Activated naive CD8-positive, alpha-beta T cell treated with anti-CD3 and anti-CD28 coated beads for 36 hours (primary cell): ENCODE measurements around the gene ALAS1. TPM values are rescaled to one million over a fixed set of nuclear protein-coding genes. Genes with fewer than 3 reads are reported as not detected.

Experiments used
- DNase-seq: peaks from one replicate; pipeline ENCODE4 v3.0.0; 2021
- H3K27ac Mint-ChIP-seq: one replicate; pipeline ENCODE4 v1.8.0; 2022; ENCODE audit warnings: mild to moderate bottlenecking, moderate library complexity, mixed read lengths
- H3K27me3 Mint-ChIP-seq: one replicate; pipeline ENCODE4 v1.8.0; 2022; ENCODE audit warnings: mild to moderate bottlenecking, mixed read lengths
- H3K36me3 Mint-ChIP-seq: one replicate; pipeline ENCODE4 v1.8.0; 2021; ENCODE audit warnings: mild to moderate bottlenecking, mixed read lengths
- H3K4me1 Mint-ChIP-seq: one replicate; pipeline ENCODE4 v1.8.0; 2021; ENCODE audit warnings: mixed read lengths
- H3K4me3 Mint-ChIP-seq: one replicate; pipeline ENCODE4 v1.8.0; 2022; ENCODE audit warnings: mild to moderate bottlenecking, moderate library complexity, mixed read lengths
- H3K9me3 Mint-ChIP-seq: one replicate; pipeline ENCODE4 v1.8.0; 2022; ENCODE audit warnings: mixed read lengths
- total RNA-seq, 2 experiments: library from RNA; stranded (reverse); gene quantifications; one replicate each; pipeline ENCODE4 v1.2.3, GENCODE V29; 2021

Gene ALAS1
- total RNA-seq, 2 experiments from 2014 or later = 59.4 to 63.0 TPM

DNA sequence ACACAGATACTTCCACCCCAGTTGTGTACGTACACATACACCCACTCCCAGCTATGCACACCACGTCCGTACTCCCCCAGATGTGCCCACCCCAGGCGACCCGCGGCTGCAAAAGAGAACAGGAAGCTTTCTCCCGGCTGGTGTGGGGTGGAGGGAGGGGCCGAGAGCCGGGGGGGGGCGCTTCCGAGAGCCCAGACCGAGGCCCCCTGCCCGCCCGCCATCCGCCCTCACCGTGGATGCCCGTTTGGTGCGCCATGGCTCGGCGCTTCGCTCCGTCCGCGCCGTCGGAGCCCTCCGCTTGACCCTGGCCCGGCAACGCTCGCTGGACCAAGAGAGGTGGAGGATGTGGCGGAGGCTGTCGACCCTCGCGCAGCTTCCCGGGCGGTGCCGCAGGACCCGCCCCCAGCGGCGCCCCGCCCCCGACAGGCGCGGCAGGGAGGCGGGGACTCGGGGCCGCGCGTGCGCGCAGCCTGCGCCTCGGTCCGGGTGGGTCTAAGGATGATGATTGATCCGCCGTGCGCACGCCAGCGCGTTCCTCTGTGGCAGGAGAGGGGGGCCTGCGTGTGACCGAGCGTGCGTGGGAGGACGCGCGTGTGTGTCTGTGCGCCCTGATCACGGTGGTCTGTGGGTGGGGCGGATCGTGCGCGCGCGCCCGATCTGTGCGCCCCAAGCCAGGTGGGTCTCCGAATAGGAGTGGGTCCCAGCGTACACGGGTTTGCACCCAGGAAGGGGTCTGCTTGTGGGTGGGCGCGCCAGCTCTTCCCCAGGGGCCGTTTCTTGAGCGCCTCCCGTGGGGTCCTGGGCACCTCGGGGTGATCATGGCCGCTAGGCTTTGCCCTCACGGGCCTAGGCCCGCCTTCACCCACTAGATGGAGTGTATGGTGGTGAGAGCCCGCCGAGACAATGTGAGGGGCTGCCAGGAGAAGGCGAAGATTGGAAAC is 41.1 kb downstream of the ALAS1 start, which contains the start of gene TWF2:
TWF2 (minus strand) TSS at position 398 of the 941 bp plus-strand sequence; CDS start at position 256, 142 bp downstream.
- Mint-ChIP-seq H3K9me3 (peaks cover 3% of the 10 kb centered on the region), H3K27me3 (no peaks in the 10 kb centered on the region), H3K27ac (peak within 1 kb of the TSS; percentile 99), H3K36me3 (peaks cover 38% of the 10 kb centered on the region), H3K4me1 (peaks cover 68% of the 10 kb centered on the region), H3K4me3 (peak within 1 kb of the TSS; percentile 98)
- peak; percentile 95 for DNase-seq

- peak; percentile 78 for DNase-seq
- Mint-ChIP-seq H3K27me3 (no peaks in the 10 kb centered on the region), H3K9me3 (peaks cover 3% of the 10 kb centered on the region), H3K4me1 (peaks cover 71% of the 10 kb centered on the region), H3K4me3 (peak overlapping the region; percentile 98), H3K36me3 (peaks cover 48% of the 10 kb centered on the region), H3K27ac (peak overlapping the region; percentile 99)
Observed at GRCh38 chr3:52240059-52240885, 42.3 kb downstream of the ALAS1 start.

GRCh38 chr3:52240886-52241370 is 43.0 kb downstream of the ALAS1 start:
- H3K4me3 Mint-ChIP-seq = peak overlapping the region; percentile 98
- H3K9me3 Mint-ChIP-seq = peaks cover 3% of the 10 kb centered on the region
- H3K27ac Mint-ChIP-seq = peak overlapping the region; percentile 99
- H3K36me3 Mint-ChIP-seq = peaks cover 48% of the 10 kb centered on the region
- peaks cover 65% of the 10 kb centered on the region for H3K4me1 Mint-ChIP-seq
- no peak for DNase-seq
- H3K27me3 Mint-ChIP-seq = no peaks in the 10 kb centered on the region

- H3K27ac Mint-ChIP-seq = peak overlapping the region; percentile 80
Observed at GRCh38 chr3:52242039-52242438, 44.1 kb downstream of the ALAS1 start.

GRCh38 chr3:52243791-52244628 is 46.0 kb downstream of the ALAS1 start:
- peak; percentile 70 for DNase-seq
- Mint-ChIP-seq H3K27ac (peak overlapping the region; percentile 94), H3K9me3 (peaks cover 3% of the 10 kb centered on the region), H3K4me1 (peaks cover 69% of the 10 kb centered on the region), H3K4me3 (peak overlapping the region; percentile 83), H3K36me3 (peaks cover 72% of the 10 kb centered on the region), H3K27me3 (no peaks in the 10 kb centered on the region)

More at GRCh38 chr3:52242039-52242438, 44.1 kb downstream of the ALAS1 start:
- Mint-ChIP-seq H3K9me3 (peaks cover 3% of the 10 kb centered on the region), H3K27me3 (no peaks in the 10 kb centered on the region), H3K4me3 (peak overlapping the region; percentile 35), H3K4me1 (peaks cover 59% of the 10 kb centered on the region), H3K36me3 (peaks cover 52% of the 10 kb centered on the region)
- DNase-seq = no peak

- Mint-ChIP-seq H3K4me3 (peak within 1 kb of the TSS; percentile 93), H3K27ac (peak within 1 kb of the TSS; percentile 94), H3K4me1 (peaks cover 75% of the 10 kb centered on the region), H3K27me3 (no peaks in the 10 kb centered on the region), H3K9me3 (peaks cover 3% of the 10 kb centered on the region), H3K36me3 (peaks cover 72% of the 10 kb centered on the region)
- peak; percentile 75 for DNase-seq
Observed at GRCh38 chr3:52245322-52246263, 47.6 kb downstream of the ALAS1 start, which contains the start of gene PPM1M. TSS of gene PPM1M (plus strand) at chr3:52245759. CDS start at chr3:52245825, 66 bp downstream.

DNA sequence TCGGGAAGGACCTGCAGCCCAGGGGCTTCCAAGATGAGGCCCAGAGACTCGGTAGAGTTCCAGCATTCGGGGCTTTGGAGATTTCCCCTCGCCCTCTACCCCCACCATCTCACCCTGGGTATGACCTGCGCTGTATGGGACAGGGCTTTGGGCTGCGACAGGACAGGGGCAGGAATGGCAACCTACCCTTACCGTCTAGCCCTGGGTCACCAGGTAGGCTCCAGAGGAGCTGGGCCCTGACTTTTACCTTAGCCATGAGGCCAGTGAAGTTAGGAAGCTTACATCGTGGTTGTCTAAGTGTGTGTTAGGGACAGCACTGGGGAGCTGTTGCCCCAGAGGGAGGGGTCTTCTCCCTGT is 48.3 kb downstream of the ALAS1 start:
- Mint-ChIP-seq H3K9me3 (peaks cover 3% of the 10 kb centered on the region), H3K4me3 (peak overlapping the region; percentile 93), H3K36me3 (peaks cover 70% of the 10 kb centered on the region), H3K27ac (peak overlapping the region; percentile 93), H3K27me3 (no peaks in the 10 kb centered on the region), H3K4me1 (peaks cover 72% of the 10 kb centered on the region)
- no peak for DNase-seq

- H3K4me3 Mint-ChIP-seq = peak overlapping the region; percentile 93
- H3K4me1 Mint-ChIP-seq = peaks cover 71% of the 10 kb centered on the region
- H3K27me3 Mint-ChIP-seq = no peaks in the 10 kb centered on the region
- peaks cover 70% of the 10 kb centered on the region for H3K36me3 Mint-ChIP-seq
- peak overlapping the region; percentile 93 for H3K27ac Mint-ChIP-seq
- H3K9me3 Mint-ChIP-seq = peaks cover 3% of the 10 kb centered on the region
- DNase-seq = no peak
Observed at GRCh38 chr3:52246728-52247408, 48.9 kb downstream of the ALAS1 start.

DNA sequence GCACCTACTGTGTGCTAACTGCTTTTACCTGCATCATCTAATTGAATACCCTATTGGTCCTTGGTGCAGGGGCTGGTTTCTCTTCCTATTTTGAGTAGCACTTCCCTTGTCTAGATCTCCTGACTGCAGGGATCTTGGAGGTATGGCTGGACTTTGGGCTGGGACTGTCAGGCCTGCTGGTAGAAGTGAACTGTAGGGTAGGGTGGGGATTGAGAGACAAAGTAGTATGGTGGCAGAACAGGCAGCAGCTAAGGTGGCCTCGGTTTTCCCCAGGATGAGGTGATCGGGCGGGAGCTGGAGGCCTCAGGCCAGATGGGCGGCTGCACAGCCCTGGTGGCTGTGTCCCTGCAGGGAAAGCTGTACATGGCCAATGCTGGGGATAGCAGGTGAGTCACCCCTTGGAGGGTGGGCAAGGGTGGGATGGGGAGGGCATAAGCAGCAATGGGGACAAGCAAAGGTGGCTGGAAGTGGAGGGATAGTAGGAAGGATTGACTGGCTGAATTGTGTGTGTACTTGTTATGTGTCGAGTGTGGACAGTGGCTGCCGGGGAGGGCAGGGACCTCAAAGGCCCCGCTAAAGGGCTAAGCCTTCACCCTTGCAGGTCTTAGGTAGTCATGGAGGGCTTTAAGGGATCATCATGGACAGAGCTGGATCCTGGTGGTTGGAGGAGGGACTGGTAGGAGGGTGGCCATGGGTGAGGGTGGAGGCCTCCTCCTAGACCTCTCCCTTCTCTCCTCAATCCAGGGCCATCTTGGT is 49.6 kb downstream of the ALAS1 start:
- DNase-seq = no peak

GRCh38 chr3:52248165-52248541 is 50.2 kb downstream of the ALAS1 start:
- no peak for DNase-seq
- peaks cover 78% of the 10 kb centered on the region for H3K36me3 Mint-ChIP-seq
- no peaks in the 10 kb centered on the region for H3K27me3 Mint-ChIP-seq

More for the DNA sequence above, 49.6 kb downstream of the ALAS1 start:
- peaks cover 73% of the 10 kb centered on the region for H3K36me3 Mint-ChIP-seq
- peaks cover 3% of the 10 kb centered on the region for H3K9me3 Mint-ChIP-seq
- no peaks in the 10 kb centered on the region for H3K27me3 Mint-ChIP-seq
- peak overlapping the region; percentile 93 for H3K27ac Mint-ChIP-seq
- H3K4me3 Mint-ChIP-seq = peak overlapping the region; percentile 93
- peaks cover 73% of the 10 kb centered on the region for H3K4me1 Mint-ChIP-seq

GRCh38 chr3:52248816-52249547 is 51.0 kb downstream of the ALAS1 start:
- peak overlapping the region; percentile 22 for H3K4me3 Mint-ChIP-seq
- no peak for DNase-seq
- no peaks in the 10 kb centered on the region for H3K27me3 Mint-ChIP-seq
- no peaks in the 10 kb centered on the region for H3K9me3 Mint-ChIP-seq
- H3K27ac Mint-ChIP-seq = peak overlapping the region; percentile 93
- H3K36me3 Mint-ChIP-seq = peaks cover 77% of the 10 kb centered on the region
- peaks cover 75% of the 10 kb centered on the region for H3K4me1 Mint-ChIP-seq

More at GRCh38 chr3:52248165-52248541, 50.2 kb downstream of the ALAS1 start:
- Mint-ChIP-seq H3K27ac (peak overlapping the region; percentile 93), H3K4me3 (peak overlapping the region; percentile 93), H3K9me3 (peaks cover 3% of the 10 kb centered on the region), H3K4me1 (peaks cover 75% of the 10 kb centered on the region)

- no peak for DNase-seq
Observed at GRCh38 chr3:52249683-52250082, 51.7 kb downstream of the ALAS1 start.

More at GRCh38 chr3:52249683-52250082, 51.7 kb downstream of the ALAS1 start:
- H3K9me3 Mint-ChIP-seq = no peaks in the 10 kb centered on the region
- H3K4me1 Mint-ChIP-seq = peaks cover 75% of the 10 kb centered on the region
- peaks cover 71% of the 10 kb centered on the region for H3K36me3 Mint-ChIP-seq
- H3K4me3 Mint-ChIP-seq = no peak overlapping the region
- H3K27ac Mint-ChIP-seq = peak overlapping the region; percentile 93
- H3K27me3 Mint-ChIP-seq = no peaks in the 10 kb centered on the region
